PFSK-1 (cell line): Measurements from ENCODE around the gene EIF5A.

Source experiments
- FOXP2 ChIP-seq: optimal IDR thresholded peaks from 2 replicates; pipeline ENCODE3; 2011; ENCODE audit warnings: borderline replicate concordance, control low read depth, inconsistent platforms; ENCODE audit not compliant: insufficient read depth; ENCODE audit errors: extremely low read length, extremely low read depth
- POLR2AphosphoS5 ChIP-seq: IDR thresholded peaks from 2 replicates; pipeline ENCODE4 v1.6.1; 2012; ENCODE audit warnings: low read depth, mild to moderate bottlenecking, control low read depth, low read length, moderate library complexity
- SIN3A ChIP-seq: IDR thresholded peaks from 2 replicates; pipeline ENCODE4 v1.6.1; 2012; ENCODE audit warnings: mild to moderate bottlenecking, low read length, moderate library complexity, borderline replicate concordance; ENCODE audit not compliant: insufficient read depth
- TAF1 ChIP-seq: IDR thresholded peaks from 2 replicates; pipeline ENCODE4 v1.6.1; 2012; ENCODE audit warnings: low read length, control low read depth, borderline replicate concordance; ENCODE audit not compliant: insufficient read depth
- TF ChIP-seq, protein P1 (sequence below), 2 experiments: IDR thresholded peaks; 2 replicates each; pipeline versions ENCODE4 v1.6.1 to v1.8.0; 2011 to 2012; ENCODE audit warnings: low read depth in 2 of 2, low read length in 2 of 2, control low read depth in 1 of 2, inconsistent platforms in 1 of 2, mild to moderate bottlenecking in 1 of 2, moderate library complexity in 1 of 2; ENCODE audit not compliant: insufficient read depth in 1 of 2

EIF5A gene

DNA sequence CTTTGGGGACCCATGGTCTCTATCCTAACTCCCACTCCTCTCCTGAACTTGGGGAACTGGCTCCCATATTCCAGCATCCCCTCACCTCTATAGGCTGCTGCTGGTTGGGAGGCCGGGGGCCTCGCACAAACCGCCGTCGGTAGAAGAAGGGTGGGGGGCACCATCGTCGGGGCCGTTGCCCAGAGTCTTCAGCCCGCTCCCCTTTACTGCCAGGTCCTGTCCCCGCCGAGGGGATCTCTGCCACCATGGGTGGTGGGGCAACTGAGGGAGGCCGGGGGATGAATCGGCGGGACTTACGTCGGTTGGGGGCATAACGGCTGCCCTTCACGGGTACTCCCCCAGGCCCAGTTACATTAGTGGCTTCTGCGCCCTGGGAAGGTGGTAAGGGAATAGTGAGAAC, 17.3 kb upstream of the EIF5A start:
- TF ChIP-seq SIN3A: no peak
- no peak for TF ChIP-seq POLR2AphosphoS5
- TF ChIP-seq, protein P1, sequence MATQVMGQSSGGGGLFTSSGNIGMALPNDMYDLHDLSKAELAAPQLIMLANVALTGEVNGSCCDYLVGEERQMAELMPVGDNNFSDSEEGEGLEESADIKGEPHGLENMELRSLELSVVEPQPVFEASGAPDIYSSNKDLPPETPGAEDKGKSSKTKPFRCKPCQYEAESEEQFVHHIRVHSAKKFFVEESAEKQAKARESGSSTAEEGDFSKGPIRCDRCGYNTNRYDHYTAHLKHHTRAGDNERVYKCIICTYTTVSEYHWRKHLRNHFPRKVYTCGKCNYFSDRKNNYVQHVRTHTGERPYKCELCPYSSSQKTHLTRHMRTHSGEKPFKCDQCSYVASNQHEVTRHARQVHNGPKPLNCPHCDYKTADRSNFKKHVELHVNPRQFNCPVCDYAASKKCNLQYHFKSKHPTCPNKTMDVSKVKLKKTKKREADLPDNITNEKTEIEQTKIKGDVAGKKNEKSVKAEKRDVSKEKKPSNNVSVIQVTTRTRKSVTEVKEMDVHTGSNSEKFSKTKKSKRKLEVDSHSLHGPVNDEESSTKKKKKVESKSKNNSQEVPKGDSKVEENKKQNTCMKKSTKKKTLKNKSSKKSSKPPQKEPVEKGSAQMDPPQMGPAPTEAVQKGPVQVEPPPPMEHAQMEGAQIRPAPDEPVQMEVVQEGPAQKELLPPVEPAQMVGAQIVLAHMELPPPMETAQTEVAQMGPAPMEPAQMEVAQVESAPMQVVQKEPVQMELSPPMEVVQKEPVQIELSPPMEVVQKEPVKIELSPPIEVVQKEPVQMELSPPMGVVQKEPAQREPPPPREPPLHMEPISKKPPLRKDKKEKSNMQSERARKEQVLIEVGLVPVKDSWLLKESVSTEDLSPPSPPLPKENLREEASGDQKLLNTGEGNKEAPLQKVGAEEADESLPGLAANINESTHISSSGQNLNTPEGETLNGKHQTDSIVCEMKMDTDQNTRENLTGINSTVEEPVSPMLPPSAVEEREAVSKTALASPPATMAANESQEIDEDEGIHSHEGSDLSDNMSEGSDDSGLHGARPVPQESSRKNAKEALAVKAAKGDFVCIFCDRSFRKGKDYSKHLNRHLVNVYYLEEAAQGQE (IDR thresholded peaks at IDR 0.05; ENCODE audit: insufficient read depth in 1 of 2, low read depth in 2 of 2, low read length in 2 of 2): no peak
- TF ChIP-seq TAF1: no peak
- no peak for TF ChIP-seq FOXP2

DNA sequence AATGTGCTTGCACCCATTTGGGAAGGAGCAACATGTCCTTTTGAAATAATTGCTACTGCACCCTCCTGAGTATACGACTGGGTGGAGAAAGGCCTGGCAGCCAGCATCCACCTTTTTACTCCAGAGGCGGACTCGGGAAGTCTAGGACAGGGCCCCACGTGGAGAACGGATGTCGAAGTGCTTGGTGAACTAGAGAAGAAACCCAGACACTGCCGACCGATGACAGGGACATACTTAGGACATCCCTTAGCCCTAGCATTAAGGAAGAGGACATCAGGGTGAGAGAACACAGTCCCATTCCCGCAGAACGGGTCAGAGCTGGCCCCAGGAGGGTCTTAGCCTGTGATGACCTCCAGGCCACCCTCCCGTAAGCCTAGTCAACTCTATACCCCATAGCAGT, 16.7 kb upstream of the EIF5A start:
- TF ChIP-seq TAF1: no peak
- TF ChIP-seq SIN3A: no peak

DNA sequence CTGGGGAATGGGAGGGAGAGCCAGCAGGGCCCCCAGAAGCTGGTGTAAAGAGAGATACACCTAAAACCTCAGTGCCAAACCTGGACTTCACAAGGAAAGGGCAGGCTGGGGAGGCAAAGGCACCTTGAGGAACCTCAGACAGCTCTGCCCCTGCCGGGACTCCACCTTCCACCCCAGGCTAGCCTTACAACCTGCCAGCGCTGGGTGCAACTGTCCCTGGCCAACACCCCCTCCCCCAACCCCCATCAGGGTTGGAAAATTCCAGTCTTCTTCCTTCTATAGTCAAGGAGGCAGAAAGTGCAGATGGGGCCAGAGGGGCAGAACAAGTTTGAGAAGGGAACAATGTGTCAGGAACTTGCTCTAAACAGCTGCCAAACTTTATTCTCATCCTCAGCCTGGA, 15.2 kb upstream of the EIF5A start:
- TF ChIP-seq, protein P1 (IDR thresholded peaks at IDR 0.05; ENCODE audit: insufficient read depth in 1 of 2, low read depth in 2 of 2, low read length in 2 of 2): no peak
- TF ChIP-seq POLR2AphosphoS5: no peak
- TF ChIP-seq TAF1: no peak
- TF ChIP-seq FOXP2: no peak
- TF ChIP-seq SIN3A: no peak

DNA sequence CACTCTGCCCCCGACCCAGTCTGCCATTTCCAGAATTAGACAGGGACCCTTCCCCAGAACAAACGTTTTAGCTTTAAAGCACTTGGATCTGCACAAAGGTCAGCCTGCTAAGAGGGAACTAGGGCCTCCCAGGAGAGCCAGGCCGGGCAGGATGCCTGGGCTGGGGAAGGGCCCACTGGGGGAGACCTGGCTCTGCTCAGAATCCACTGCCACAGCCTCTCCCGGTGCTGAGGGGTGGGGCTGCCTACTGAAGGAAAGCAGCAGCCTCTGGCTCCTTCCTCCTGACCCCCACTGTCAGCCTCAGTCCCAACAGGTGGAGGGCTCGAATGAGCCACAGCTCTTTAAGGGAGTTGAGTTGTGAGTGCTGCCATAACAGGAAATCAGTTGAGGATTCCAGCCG, 14.7 kb upstream of the EIF5A start:
- TF ChIP-seq, protein P1 (IDR thresholded peaks at IDR 0.05; ENCODE audit: insufficient read depth in 1 of 2, low read depth in 2 of 2, low read length in 2 of 2): no peak
- TF ChIP-seq FOXP2 (no peak), TAF1 (no peak), POLR2AphosphoS5 (no peak), SIN3A (no peak)

DNA sequence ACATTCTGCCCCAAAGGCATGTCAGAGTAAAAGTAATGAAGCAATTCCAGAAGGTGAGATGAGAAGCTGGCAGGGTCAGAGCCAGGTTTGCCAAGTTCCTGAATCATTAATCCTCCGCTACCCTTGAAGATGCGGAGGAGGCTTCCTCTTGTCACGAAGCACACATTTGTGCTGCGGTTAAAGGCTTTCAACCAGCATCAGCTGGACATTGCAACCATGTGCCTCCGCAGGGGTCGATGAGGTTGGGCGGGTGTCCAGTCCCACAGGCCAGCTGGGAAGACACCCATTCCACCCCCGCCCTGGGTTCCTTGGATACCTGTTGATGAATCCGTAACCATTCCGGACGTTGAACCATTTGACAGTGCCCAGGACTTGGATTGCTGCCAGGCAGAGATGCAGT, 14.3 kb upstream of the EIF5A start:
- TF ChIP-seq TAF1 (no peak), SIN3A (0 out of 2 replicates have a peak, but pooled peaks have one; percentile 28), FOXP2 (no peak), POLR2AphosphoS5 (no peak)
- TF ChIP-seq, protein P1 (IDR thresholded peaks at IDR 0.05; ENCODE audit: insufficient read depth in 1 of 2, low read depth in 2 of 2, low read length in 2 of 2): no peak
